Aorta (tissue), 5 donors: Measurements from ENCODE around the gene HUNK. TPM values are rescaled to one million over a fixed set of nuclear protein-coding genes. Genes with fewer than 3 reads are reported as not detected.

ENCODE experiments used
- ATAC-seq: fragments of 200-7000 bp; cut with Tn5 transposase; one replicate; pipeline ENCODE4 v1.9.1; 2022; ENCODE audit warnings: moderate library complexity; ENCODE audit not compliant: low FRiP score
- DNase-seq, 2 donors: peaks; one replicate each; pipeline ENCODE4 v3.0.0-alpha.2; 2020
- H3K27ac ChIP-seq, 2 donors: one replicate each; pipeline ENCODE4 v1.5.1; 2013; ENCODE audit warnings: low read length in 2 of 2, mild to moderate bottlenecking in 2 of 2, moderate library complexity in 2 of 2, control low read depth in 1 of 2, inconsistent platforms in 1 of 2, low read depth in 1 of 2
- H3K27me3 ChIP-seq, 2 donors: one replicate each; pipeline ENCODE4 v1.6.1; 2013; ENCODE audit warnings: control low read depth in 1 of 2, low read length in 1 of 2, mild to moderate bottlenecking in 1 of 2, moderate library complexity in 1 of 2; ENCODE audit not compliant: insufficient read depth in 2 of 2, control insufficient read depth in 1 of 2
- H3K36me3 ChIP-seq, 2 donors: one replicate each; pipeline ENCODE4 v1.6.1; 2013; ENCODE audit warnings: control low read depth in 1 of 2, low read length in 1 of 2, mild to moderate bottlenecking in 1 of 2; ENCODE audit not compliant: insufficient read depth in 2 of 2, control insufficient read depth in 1 of 2
- H3K4me1 ChIP-seq, 2 donors: one replicate each; pipeline ENCODE4 v1.6.1; 2013; ENCODE audit warnings: low read length in 2 of 2, control low read depth in 1 of 2, mild to moderate bottlenecking in 1 of 2, moderate library complexity in 1 of 2; ENCODE audit not compliant: insufficient read depth in 2 of 2, control insufficient read depth in 1 of 2
- H3K4me3 ChIP-seq, 2 donors: one replicate each; pipeline ENCODE4 v1.5.1; 2013; ENCODE audit warnings: low read length in 2 of 2, control low read depth in 1 of 2, mild to moderate bottlenecking in 1 of 2
- H3K9me3 ChIP-seq: one replicate; pipeline ENCODE4 v1.6.1; 2013; ENCODE audit warnings: mild to moderate bottlenecking, low read length; ENCODE audit not compliant: control insufficient read depth
- WGBS, 2 donors: extraction: QIAGEN DNeasy Blood & Tissue Kit; methylation state at CpG; one replicate each; pipeline ENCODE4 v1.1.7; 2013; 5-methylcytosine and 5-hydroxymethylcytosine counted together
- intact Hi-C, 2 donors: fragments of 100-400 bp; cut with DNase I; formaldehyde crosslinking; loops; one replicate each; pipeline versions ENCODE4 v1.14.2 to v1.15.0; 2022
- polyA plus RNA-seq, 2 donors: library from polyadenylated mRNA; stranded (reverse); fragments of 200-250 nt; gene quantifications; one replicate each; pipeline ENCODE4 v1.2.3, GENCODE V29; 2013
- total RNA-seq, 2 donors: library from RNA; stranded (reverse); fragmentation: NEBNext Ultra II Directional; extraction: Animal tissue kit (Norgen Biotek cat#: 25700); gene quantifications; one replicate each; pipeline ENCODE4 v1.2.1, GENCODE V29; 2021
- donor health status: healthy with polysubstance abuse.
- donor health status: Bipolar disorder and iron deficiency.
- donor health status: DM: no; HTN: no; CAD: no.
- donor health status: DM: no; HTN: no; CAD: no.
- donor health status: DM: yes; HTN: yes; CAD: no.

HUNK gene
- total and polyA plus RNA-seq, 4 donors = 0.13 to 5.2 (median 0.45) TPM; not detected in 1

DNA sequence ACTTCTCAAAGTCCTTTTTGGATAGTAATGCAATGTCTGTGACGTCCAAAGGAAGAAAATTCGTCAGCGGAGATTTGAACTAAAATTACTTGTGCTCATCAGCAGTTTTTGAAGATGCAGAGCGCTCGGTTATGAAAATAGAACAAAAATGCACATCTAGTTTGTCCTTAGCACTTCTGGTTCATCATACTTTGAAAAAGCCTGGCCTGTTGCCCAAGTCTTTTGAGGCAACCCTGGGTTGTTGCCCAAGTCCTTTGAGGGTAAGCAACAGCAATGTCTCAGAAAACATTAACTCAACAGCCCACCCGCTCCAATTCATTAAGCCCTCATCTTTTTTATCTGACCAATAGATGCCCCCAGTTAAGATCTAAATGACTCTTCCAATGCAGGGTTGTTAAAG is 91.9 kb downstream of the HUNK start:
- H3K27ac ChIP-seq = no peak overlapping the region
- H3K9me3 ChIP-seq = peaks cover 3% of the 10 kb centered on the region
- 92 to 94% methylated on average over 6 of the region's 6 CpGs for WGBS, 2 donors
- H3K27me3 ChIP-seq = no peaks in the 10 kb centered on the region
- intact Hi-C loops = no loop called here
- ATAC-seq = no peak
- H3K36me3 ChIP-seq = no peaks in the 10 kb centered on the region
- H3K4me3 ChIP-seq = no peak overlapping the region
- H3K4me1 ChIP-seq = no peaks in the 10 kb centered on the region
- no peak for DNase-seq

GRCh38 chr21:31967334-31967733 is 94.5 kb downstream of the HUNK start:
- H3K27me3 ChIP-seq = peaks cover 0 to 2% of the 10 kb centered on the region in 2 donors
- H3K4me1 ChIP-seq = no peaks in the 10 kb centered on the region
- intact Hi-C loops = no loop called here
- WGBS, 2 donors = 41 to 43% methylated on average over 7 of the region's 7 CpGs
- ATAC-seq = no peak
- no peaks in the 10 kb centered on the region for H3K36me3 ChIP-seq
- no peak for DNase-seq
- H3K27ac ChIP-seq = no peak overlapping the region
- H3K4me3 ChIP-seq = no peak overlapping the region
- H3K9me3 ChIP-seq = no peaks in the 10 kb centered on the region

DNA sequence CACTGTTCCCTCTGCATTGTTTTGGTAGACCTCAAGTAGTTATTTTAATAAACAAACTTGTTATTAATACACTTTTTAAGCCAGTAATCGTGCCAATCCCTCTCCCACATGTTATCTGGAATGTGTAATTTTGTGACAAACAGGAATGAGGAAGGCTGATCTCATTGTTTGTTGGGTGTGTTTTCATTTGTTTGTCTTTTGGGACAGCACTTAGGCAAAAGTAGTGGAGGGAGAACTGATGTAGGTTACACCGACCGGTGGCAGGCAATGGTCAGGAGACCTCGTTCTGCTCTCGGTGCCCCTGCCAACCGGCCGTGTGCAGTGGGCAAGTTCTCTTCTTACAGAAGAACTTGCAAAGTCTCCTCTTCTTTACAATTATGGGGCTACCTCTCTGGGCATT is 99.8 kb downstream of the HUNK start:
- intact Hi-C loops = no loop called here
- H3K9me3 ChIP-seq = no peaks in the 10 kb centered on the region
- no peak for DNase-seq
- no peaks in the 10 kb centered on the region for H3K4me1 ChIP-seq
- H3K36me3 ChIP-seq = no peaks in the 10 kb centered on the region
- no peak overlapping the region for H3K4me3 ChIP-seq
- 95 to 99% methylated on average over 7 of the region's 7 CpGs for WGBS, 2 donors
- H3K27me3 ChIP-seq = peaks cover 0 to 2% of the 10 kb centered on the region in 2 donors
- no peak overlapping the region for H3K27ac ChIP-seq
- no peak for ATAC-seq

GRCh38 chr21:31973402-31973944 is 100.7 kb downstream of the HUNK start:
- intact Hi-C loops = no loop called here
- no peak for ATAC-seq
- H3K4me1 ChIP-seq = no peaks in the 10 kb centered on the region
- WGBS, 2 donors = 95 to 96% methylated on average over 6 of the region's 6 CpGs
- H3K27me3 ChIP-seq = peaks cover 0 to 2% of the 10 kb centered on the region in 2 donors
- no peak overlapping the region for H3K27ac ChIP-seq
- H3K9me3 ChIP-seq = no peaks in the 10 kb centered on the region
- H3K4me3 ChIP-seq = no peak overlapping the region
- no peak for DNase-seq
- no peaks in the 10 kb centered on the region for H3K36me3 ChIP-seq

GRCh38 chr21:31974454-31974985 is 101.7 kb downstream of the HUNK start:
- ATAC-seq = no peak
- H3K9me3 ChIP-seq = no peaks in the 10 kb centered on the region
- intact Hi-C loops = no loop called here
- H3K27ac ChIP-seq = no peak overlapping the region
- peaks cover 0 to 2% of the 10 kb centered on the region in 2 donors for H3K27me3 ChIP-seq
- DNase-seq = no peak
- H3K36me3 ChIP-seq = no peaks in the 10 kb centered on the region
- no peak overlapping the region for H3K4me3 ChIP-seq
- no peaks in the 10 kb centered on the region for H3K4me1 ChIP-seq
- 79 to 81% methylated on average over 16 of the region's 16 CpGs for WGBS, 2 donors

DNA sequence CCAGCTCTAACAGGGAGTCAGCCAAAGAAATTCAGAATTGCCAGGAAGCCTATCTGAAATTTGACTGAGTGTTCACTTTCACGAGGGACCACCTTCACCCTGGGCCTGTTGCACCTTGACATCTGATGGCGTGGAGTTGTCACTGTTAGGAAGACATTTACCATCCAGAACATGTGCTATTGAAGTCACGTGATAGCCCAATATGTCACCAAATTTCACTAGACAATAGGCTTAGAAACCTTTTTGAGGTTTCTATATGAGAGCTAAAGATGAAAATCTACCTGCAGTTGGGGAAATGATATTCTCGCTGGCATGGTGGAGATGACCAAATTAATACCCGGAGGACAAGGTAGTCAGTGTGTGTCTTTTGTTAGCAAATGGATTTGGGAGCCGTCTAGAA is 102.7 kb downstream of the HUNK start:
- Histone ChIP-seq H3K27me3 (peaks cover 0 to 2% of the 10 kb centered on the region in 2 donors), H3K4me3 (no peak overlapping the region), H3K9me3 (no peaks in the 10 kb centered on the region), H3K36me3 (no peaks in the 10 kb centered on the region), H3K27ac (no peak overlapping the region), H3K4me1 (no peaks in the 10 kb centered on the region)
- DNase-seq = no peak
- ATAC-seq = no peak
- WGBS, 2 donors = 95% methylated on average over 6 of the region's 6 CpGs
- intact Hi-C loops = no loop called here

- WGBS, 2 donors = 97 to 98% methylated on average over 7 of the region's 7 CpGs
- H3K9me3 ChIP-seq = no peaks in the 10 kb centered on the region
- no peak overlapping the region for H3K4me3 ChIP-seq
- H3K4me1 ChIP-seq = no peaks in the 10 kb centered on the region
- no peak for DNase-seq
- no peaks in the 10 kb centered on the region for H3K36me3 ChIP-seq
- H3K27me3 ChIP-seq = no peaks in the 10 kb centered on the region
- no peak for ATAC-seq
- H3K27ac ChIP-seq = no peak overlapping the region
- intact Hi-C loops = no loop called here
Observed at GRCh38 chr21:31977816-31978215, 105.0 kb downstream of the HUNK start.

DNA sequence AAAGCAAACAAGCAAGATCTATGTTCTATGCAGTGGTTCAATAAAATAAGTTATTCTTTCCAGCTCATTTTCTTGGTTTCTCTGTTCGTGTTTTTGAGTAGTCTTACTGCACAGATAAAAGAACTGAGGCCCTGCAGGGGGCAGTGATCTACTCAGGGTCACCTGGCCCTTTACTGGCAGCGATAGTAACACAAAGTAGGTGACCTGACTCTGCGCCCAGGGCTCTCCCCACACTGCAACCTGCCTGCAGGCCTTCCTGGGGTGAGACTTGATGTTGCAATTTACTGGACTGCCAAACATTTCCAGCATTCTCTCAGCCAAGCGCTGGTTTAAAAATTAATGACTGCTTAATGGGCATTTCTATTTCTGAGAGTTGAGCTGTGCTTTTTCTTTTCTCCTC is 110.3 kb downstream of the HUNK start:
- Histone ChIP-seq H3K4me3 (no peak overlapping the region), H3K4me1 (no peaks in the 10 kb centered on the region), H3K36me3 (no peaks in the 10 kb centered on the region), H3K9me3 (no peaks in the 10 kb centered on the region), H3K27me3 (no peaks in the 10 kb centered on the region), H3K27ac (no peak overlapping the region)
- ATAC-seq (no peak), DNase-seq (no peak)
- 94% methylated on average over 4 of the region's 4 CpGs for WGBS, 2 donors
- intact Hi-C loops = no loop called here

- Histone ChIP-seq H3K4me3 (no peak overlapping the region), H3K27ac (no peak overlapping the region), H3K27me3 (no peaks in the 10 kb centered on the region), H3K9me3 (no peaks in the 10 kb centered on the region), H3K4me1 (no peaks in the 10 kb centered on the region), H3K36me3 (no peaks in the 10 kb centered on the region)
- intact Hi-C loops = no loop called here
- ATAC-seq (no peak), DNase-seq (no peak)
- 95 to 96% methylated on average over 8 of the region's 8 CpGs for WGBS, 2 donors
Observed at GRCh38 chr21:31983554-31983953, 110.7 kb downstream of the HUNK start.
